GM23338 (cell line): ENCODE data around the gene KIAA1328.

ENCODE experiments used
- CREB1 ChIP-seq: fragments of 250-450 bp; sonication (Bioruptor Pico); IDR thresholded peaks from 2 replicates; pipeline ENCODE4 v1.5.0; 2020; ENCODE audit warnings: low read depth, mild to moderate bottlenecking, moderate library complexity
- EZH2 ChIP-seq: fragments of 200-600 bp; sonication (generic); IDR thresholded peaks from one replicate; pipeline ENCODE4 v1.8.0; 2017; ENCODE audit warnings: antibody characterized with exemption, mild to moderate bottlenecking, low read depth; ENCODE audit not compliant: unreplicated experiment
- EZH2phosphoT487 ChIP-seq: fragments of 200-600 bp; sonication (generic); IDR thresholded peaks from one replicate; pipeline ENCODE4 v1.8.1; 2018; ENCODE audit warnings: antibody characterized with exemption; ENCODE audit not compliant: unreplicated experiment
- JUNB ChIP-seq: IDR thresholded peaks from one replicate; pipeline ENCODE4 v1.6.1; 2016; ENCODE audit warnings: antibody characterized with exemption; ENCODE audit not compliant: unreplicated experiment
- NANOG ChIP-seq: IDR thresholded peaks from 2 replicates; pipeline ENCODE4 v1.6.1; 2016; ENCODE audit warnings: antibody characterized with exemption, borderline replicate concordance
- POLR2AphosphoS5 ChIP-seq: IDR thresholded peaks from 2 replicates; pipeline ENCODE4 v1.6.1; 2016; ENCODE audit warnings: antibody characterized with exemption, low read depth
- ZNF114 ChIP-seq: fragments of 250-450 bp; sonication (Bioruptor Pico); IDR thresholded peaks from 2 replicates; pipeline ENCODE4 v1.5.0; 2020; ENCODE audit warnings: mild to moderate bottlenecking, moderate library complexity
- TF ChIP-seq, protein P1 (sequence below), 2 experiments: fragments of 200-600 bp in 1 of 2; sonication (generic) in 1 of 2; conservative IDR thresholded peaks; 2 replicates each; pipeline versions ENCODE4 v1.5.1 to v1.6.1; 2016 to 2017; ENCODE audit warnings: antibody characterized with exemption in 2 of 2, low read depth in 2 of 2, mild to moderate bottlenecking in 2 of 2, moderate library complexity in 1 of 2
- TF ChIP-seq, protein P2 (sequence below): IDR thresholded peaks from 2 replicates; pipeline ENCODE4 v1.6.1; 2016; ENCODE audit warnings: antibody characterized with exemption
- TF ChIP-seq, protein P3 (sequence below): IDR thresholded peaks from one replicate; pipeline ENCODE4 v1.6.1; 2018; ENCODE audit warnings: antibody characterized with exemption; ENCODE audit not compliant: unreplicated experiment

DNA sequence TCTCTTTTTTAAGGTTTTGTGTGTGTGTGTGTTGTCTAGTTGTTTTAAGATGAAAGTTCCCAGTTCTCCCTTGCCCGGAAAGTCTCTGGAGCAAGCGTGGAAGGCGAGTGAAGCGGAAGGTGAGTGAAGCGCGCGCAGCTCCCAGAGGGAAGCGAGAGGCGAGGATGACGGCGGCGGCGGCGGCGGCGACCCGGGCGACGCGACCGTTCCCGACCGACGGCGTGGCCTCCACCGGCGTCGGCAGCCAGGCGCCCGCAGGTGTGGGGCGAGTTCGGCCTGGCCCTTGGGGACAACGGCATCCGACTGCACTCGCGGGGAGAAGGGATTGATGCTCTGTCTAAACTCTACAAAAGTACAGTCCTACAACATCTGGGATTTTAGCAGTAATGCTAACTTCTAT, 414.8 kb downstream of the KIAA1328 start:
- TF ChIP-seq, protein P1, sequence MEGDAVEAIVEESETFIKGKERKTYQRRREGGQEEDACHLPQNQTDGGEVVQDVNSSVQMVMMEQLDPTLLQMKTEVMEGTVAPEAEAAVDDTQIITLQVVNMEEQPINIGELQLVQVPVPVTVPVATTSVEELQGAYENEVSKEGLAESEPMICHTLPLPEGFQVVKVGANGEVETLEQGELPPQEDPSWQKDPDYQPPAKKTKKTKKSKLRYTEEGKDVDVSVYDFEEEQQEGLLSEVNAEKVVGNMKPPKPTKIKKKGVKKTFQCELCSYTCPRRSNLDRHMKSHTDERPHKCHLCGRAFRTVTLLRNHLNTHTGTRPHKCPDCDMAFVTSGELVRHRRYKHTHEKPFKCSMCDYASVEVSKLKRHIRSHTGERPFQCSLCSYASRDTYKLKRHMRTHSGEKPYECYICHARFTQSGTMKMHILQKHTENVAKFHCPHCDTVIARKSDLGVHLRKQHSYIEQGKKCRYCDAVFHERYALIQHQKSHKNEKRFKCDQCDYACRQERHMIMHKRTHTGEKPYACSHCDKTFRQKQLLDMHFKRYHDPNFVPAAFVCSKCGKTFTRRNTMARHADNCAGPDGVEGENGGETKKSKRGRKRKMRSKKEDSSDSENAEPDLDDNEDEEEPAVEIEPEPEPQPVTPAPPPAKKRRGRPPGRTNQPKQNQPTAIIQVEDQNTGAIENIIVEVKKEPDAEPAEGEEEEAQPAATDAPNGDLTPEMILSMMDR (conservative IDR thresholded peaks at IDR 0.05; ENCODE audit: low read depth in 2 of 2), result no peak
- TF ChIP-seq CREB1 (CRISPR knock-in tag) (no peak), EZH2phosphoT487 (no peak), ZNF114 (no peak), EZH2 (no peak), JUNB (no peak), POLR2AphosphoS5 (no peak), NANOG (no peak)
- TF ChIP-seq, protein P2, sequence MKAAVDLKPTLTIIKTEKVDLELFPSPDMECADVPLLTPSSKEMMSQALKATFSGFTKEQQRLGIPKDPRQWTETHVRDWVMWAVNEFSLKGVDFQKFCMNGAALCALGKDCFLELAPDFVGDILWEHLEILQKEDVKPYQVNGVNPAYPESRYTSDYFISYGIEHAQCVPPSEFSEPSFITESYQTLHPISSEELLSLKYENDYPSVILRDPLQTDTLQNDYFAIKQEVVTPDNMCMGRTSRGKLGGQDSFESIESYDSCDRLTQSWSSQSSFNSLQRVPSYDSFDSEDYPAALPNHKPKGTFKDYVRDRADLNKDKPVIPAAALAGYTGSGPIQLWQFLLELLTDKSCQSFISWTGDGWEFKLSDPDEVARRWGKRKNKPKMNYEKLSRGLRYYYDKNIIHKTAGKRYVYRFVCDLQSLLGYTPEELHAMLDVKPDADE, result no peak
- TF ChIP-seq, protein P3, sequence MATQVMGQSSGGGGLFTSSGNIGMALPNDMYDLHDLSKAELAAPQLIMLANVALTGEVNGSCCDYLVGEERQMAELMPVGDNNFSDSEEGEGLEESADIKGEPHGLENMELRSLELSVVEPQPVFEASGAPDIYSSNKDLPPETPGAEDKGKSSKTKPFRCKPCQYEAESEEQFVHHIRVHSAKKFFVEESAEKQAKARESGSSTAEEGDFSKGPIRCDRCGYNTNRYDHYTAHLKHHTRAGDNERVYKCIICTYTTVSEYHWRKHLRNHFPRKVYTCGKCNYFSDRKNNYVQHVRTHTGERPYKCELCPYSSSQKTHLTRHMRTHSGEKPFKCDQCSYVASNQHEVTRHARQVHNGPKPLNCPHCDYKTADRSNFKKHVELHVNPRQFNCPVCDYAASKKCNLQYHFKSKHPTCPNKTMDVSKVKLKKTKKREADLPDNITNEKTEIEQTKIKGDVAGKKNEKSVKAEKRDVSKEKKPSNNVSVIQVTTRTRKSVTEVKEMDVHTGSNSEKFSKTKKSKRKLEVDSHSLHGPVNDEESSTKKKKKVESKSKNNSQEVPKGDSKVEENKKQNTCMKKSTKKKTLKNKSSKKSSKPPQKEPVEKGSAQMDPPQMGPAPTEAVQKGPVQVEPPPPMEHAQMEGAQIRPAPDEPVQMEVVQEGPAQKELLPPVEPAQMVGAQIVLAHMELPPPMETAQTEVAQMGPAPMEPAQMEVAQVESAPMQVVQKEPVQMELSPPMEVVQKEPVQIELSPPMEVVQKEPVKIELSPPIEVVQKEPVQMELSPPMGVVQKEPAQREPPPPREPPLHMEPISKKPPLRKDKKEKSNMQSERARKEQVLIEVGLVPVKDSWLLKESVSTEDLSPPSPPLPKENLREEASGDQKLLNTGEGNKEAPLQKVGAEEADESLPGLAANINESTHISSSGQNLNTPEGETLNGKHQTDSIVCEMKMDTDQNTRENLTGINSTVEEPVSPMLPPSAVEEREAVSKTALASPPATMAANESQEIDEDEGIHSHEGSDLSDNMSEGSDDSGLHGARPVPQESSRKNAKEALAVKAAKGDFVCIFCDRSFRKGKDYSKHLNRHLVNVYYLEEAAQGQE, result no peak
